HL-60 (cell line): Measurements from ENCODE around the gene TMEM132D.

ENCODE experiments used
- GABPA ChIP-seq: IDR thresholded peaks from 2 replicates; pipeline ENCODE4 v1.6.1; 2012; ENCODE audit warnings: low read depth
- TF ChIP-seq, protein P1 (sequence below): IDR thresholded peaks from one replicate; pipeline ENCODE4 v1.5.1; 2011; ENCODE audit warnings: low read length, control low read depth, inconsistent platforms; ENCODE audit not compliant: insufficient read depth

DNA sequence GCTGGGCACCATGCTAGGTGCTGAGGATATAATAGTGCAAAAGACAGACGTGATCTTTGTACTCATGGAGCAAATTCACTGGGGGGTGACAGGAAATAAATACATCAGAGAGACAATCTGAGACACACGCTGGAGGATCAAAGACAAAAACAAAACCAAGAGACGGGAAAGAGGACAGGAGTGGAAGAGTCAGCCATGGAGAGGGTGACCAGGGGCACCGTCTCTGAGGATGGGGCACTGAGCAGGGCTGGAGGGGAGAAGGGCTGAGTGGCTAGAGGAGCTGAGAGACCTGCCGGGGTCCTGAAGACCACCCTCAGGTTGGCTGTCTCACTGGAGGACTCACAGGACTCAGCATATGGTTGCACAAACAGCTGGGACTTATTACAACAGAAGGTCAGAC lies 81.9 kb downstream of the TMEM132D start:
- TF ChIP-seq, protein P1, sequence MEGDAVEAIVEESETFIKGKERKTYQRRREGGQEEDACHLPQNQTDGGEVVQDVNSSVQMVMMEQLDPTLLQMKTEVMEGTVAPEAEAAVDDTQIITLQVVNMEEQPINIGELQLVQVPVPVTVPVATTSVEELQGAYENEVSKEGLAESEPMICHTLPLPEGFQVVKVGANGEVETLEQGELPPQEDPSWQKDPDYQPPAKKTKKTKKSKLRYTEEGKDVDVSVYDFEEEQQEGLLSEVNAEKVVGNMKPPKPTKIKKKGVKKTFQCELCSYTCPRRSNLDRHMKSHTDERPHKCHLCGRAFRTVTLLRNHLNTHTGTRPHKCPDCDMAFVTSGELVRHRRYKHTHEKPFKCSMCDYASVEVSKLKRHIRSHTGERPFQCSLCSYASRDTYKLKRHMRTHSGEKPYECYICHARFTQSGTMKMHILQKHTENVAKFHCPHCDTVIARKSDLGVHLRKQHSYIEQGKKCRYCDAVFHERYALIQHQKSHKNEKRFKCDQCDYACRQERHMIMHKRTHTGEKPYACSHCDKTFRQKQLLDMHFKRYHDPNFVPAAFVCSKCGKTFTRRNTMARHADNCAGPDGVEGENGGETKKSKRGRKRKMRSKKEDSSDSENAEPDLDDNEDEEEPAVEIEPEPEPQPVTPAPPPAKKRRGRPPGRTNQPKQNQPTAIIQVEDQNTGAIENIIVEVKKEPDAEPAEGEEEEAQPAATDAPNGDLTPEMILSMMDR: no peak
- TF ChIP-seq GABPA: no peak
